ENCODE data around the gene PIK3C3.

GRCh38 chr18:42112657-42113420 lies 157.8 kb downstream of the PIK3C3 start:
- TF ChIP-seq CTCF (IDR thresholded peaks at IDR 0.05) (no peak), POLR2A (IDR thresholded peaks at IDR 0.05; ENCODE audit: low read depth) (no peak)

Data from esophagus muscularis mucosa (tissue), 3 donors.